Vagina (tissue), 2 donors: ENCODE measurements around the gene PDE4D. TPM values are rescaled to one million over a fixed set of nuclear protein-coding genes. Genes with fewer than 3 reads are reported as not detected.

Source experiments
- DNase-seq, 2 donors: peaks; one replicate each; pipeline ENCODE4 v3.0.0-alpha.2; 2017; ENCODE audit errors: extremely low spot score in 2 of 2
- H3K27ac ChIP-seq: fragments of 200-600 bp; sonication (generic); one replicate; pipeline ENCODE4 v1.5.1; 2019
- H3K27me3 ChIP-seq: fragments of 200-600 bp; sonication (generic); one replicate; pipeline ENCODE4 v1.5.1; 2019
- H3K36me3 ChIP-seq, 2 donors: fragments of 200-600 bp; sonication (generic); one replicate each; pipeline ENCODE4 v1.5.1; 2017 to 2019
- H3K4me1 ChIP-seq: fragments of 200-600 bp; sonication (generic); one replicate; pipeline ENCODE4 v1.5.1; 2019
- H3K4me3 ChIP-seq, 2 donors: fragments of 200-600 bp; sonication (generic); 1 replicate in 1 of 2; 2 replicates in 1 of 2; pipeline ENCODE4 v1.5.1; 2016 to 2019
- H3K9me3 ChIP-seq: fragments of 200-600 bp; sonication (generic); one replicate; pipeline ENCODE4 v1.5.1; 2019
- CTCF ChIP-seq, 3 experiments: fragments of 450-650 bp in 2 of 3; fragments of 200-600 bp in 1 of 3; sonication (generic) in 1 of 3; IDR thresholded peaks; one replicate each; pipeline ENCODE4 v1.5.1; 2017 to 2019; ENCODE audit warnings: antibody characterized with exemption in 3 of 3, mild to moderate bottlenecking in 2 of 3, moderate library complexity in 2 of 3
- POLR2A ChIP-seq, 2 donors: fragments of 450-650 bp; IDR thresholded peaks; one replicate each; pipeline ENCODE4 v1.6.1; 2017; ENCODE audit warnings: antibody characterized with exemption in 2 of 2, mild to moderate bottlenecking in 2 of 2, moderate library complexity in 2 of 2
- POLR2AphosphoS5 ChIP-seq, 2 donors: sonication (generic); formaldehyde crosslinking; IDR thresholded peaks; one replicate each; pipeline ENCODE4 v1.9.0; 2017; ENCODE audit warnings: antibody characterized with exemption in 2 of 2, mild to moderate bottlenecking in 2 of 2, low read depth in 1 of 2; ENCODE audit not compliant: insufficient read depth in 1 of 2
- intact Hi-C: fragments of 100-400 bp; cut with DNase I; formaldehyde crosslinking; loops from one replicate; pipeline ENCODE4 v1.15.1; 2023
- total RNA-seq: library from RNA; depleted of rRNA; stranded (reverse); fragments of >200 nt; gene quantifications from one replicate; pipeline ENCODE4 v1.2.3, GENCODE V29; 2016

PDE4D gene
- total RNA-seq, 1 donor from 2014 or later, result 86.9 TPM

- no peaks in the 10 kb centered on the region for H3K9me3 ChIP-seq
- TF ChIP-seq POLR2A (IDR thresholded peaks at IDR 0.05) (no peak), POLR2AphosphoS5 (IDR thresholded peaks at IDR 0.05; ENCODE audit: insufficient read depth in 1 of 2, low read depth in 1 of 2) (no peak), CTCF (IDR thresholded peaks at IDR 0.05) (no peak)
- H3K4me1 ChIP-seq, result no peaks in the 10 kb centered on the region
- no peaks in the 10 kb centered on the region for H3K27me3 ChIP-seq
- no peak overlapping the region for H3K4me3 ChIP-seq
- H3K36me3 ChIP-seq, result no peaks in the 10 kb centered on the region
- no peak for DNase-seq
- no peak overlapping the region for H3K27ac ChIP-seq
- intact Hi-C loops, result no loop called here
Observed at GRCh38 chr5:59629561-59629960, 264.0 kb downstream of the PDE4D start.

GRCh38 chr5:59628062-59628828, 265.3 kb downstream of the PDE4D start:
- TF ChIP-seq CTCF (IDR thresholded peaks at IDR 0.05) (no peak), POLR2AphosphoS5 (IDR thresholded peaks at IDR 0.05; ENCODE audit: insufficient read depth in 1 of 2, low read depth in 1 of 2) (no peak), POLR2A (IDR thresholded peaks at IDR 0.05) (no peak)
- no peak overlapping the region for H3K27ac ChIP-seq
- no peaks in the 10 kb centered on the region for H3K36me3 ChIP-seq
- H3K9me3 ChIP-seq, result no peaks in the 10 kb centered on the region
- no peaks in the 10 kb centered on the region for H3K27me3 ChIP-seq
- H3K4me3 ChIP-seq, result no peak overlapping the region
- DNase-seq, result no peak
- H3K4me1 ChIP-seq, result no peaks in the 10 kb centered on the region
- intact Hi-C loops, result no loop called here

GRCh38 chr5:59624898-59625297, 268.6 kb downstream of the PDE4D start:
- no peak for DNase-seq
- Histone ChIP-seq H3K36me3 (no peaks in the 10 kb centered on the region), H3K9me3 (no peaks in the 10 kb centered on the region), H3K4me3 (no peak overlapping the region), H3K27me3 (no peaks in the 10 kb centered on the region), H3K27ac (no peak overlapping the region), H3K4me1 (no peaks in the 10 kb centered on the region)
- TF ChIP-seq CTCF (IDR thresholded peaks at IDR 0.05) (no peak), POLR2AphosphoS5 (IDR thresholded peaks at IDR 0.05; ENCODE audit: insufficient read depth in 1 of 2, low read depth in 1 of 2) (no peak), POLR2A (IDR thresholded peaks at IDR 0.05) (no peak)
- intact Hi-C loops, result no loop called here

- no peaks in the 10 kb centered on the region for H3K36me3 ChIP-seq
- H3K4me3 ChIP-seq, result no peak overlapping the region
- no peak for DNase-seq
- no peak for TF ChIP-seq POLR2AphosphoS5 (IDR thresholded peaks at IDR 0.05; ENCODE audit: insufficient read depth in 1 of 2, low read depth in 1 of 2)
- H3K9me3 ChIP-seq, result no peaks in the 10 kb centered on the region
- intact Hi-C loops, result no loop called here
- H3K4me1 ChIP-seq, result no peaks in the 10 kb centered on the region
- no peak overlapping the region for H3K27ac ChIP-seq
- H3K27me3 ChIP-seq, result no peaks in the 10 kb centered on the region
Observed at GRCh38 chr5:59622848-59623247, 270.7 kb downstream of the PDE4D start.

- H3K4me1 ChIP-seq, result no peaks in the 10 kb centered on the region
- H3K27me3 ChIP-seq, result no peaks in the 10 kb centered on the region
- H3K36me3 ChIP-seq, result no peaks in the 10 kb centered on the region
- TF ChIP-seq CTCF (IDR thresholded peaks at IDR 0.05), result no peak
- TF ChIP-seq POLR2AphosphoS5 (IDR thresholded peaks at IDR 0.05; ENCODE audit: insufficient read depth in 1 of 2, low read depth in 1 of 2), result no peak
- TF ChIP-seq POLR2A (IDR thresholded peaks at IDR 0.05), result no peak
- H3K9me3 ChIP-seq, result no peaks in the 10 kb centered on the region
- H3K27ac ChIP-seq, result no peak overlapping the region
- H3K4me3 ChIP-seq, result no peak overlapping the region
- intact Hi-C loops, result no loop called here
- DNase-seq, result no peak
Observed at GRCh38 chr5:59621477-59621876, 272.0 kb downstream of the PDE4D start.
